RWPE2 (cell line): ENCODE results near the gene GRM8.

Source experiments
- ATAC-seq: fragments of 200-7000 bp; cut with Tn5 transposase; 3 replicates; pipeline ENCODE4 v1.9.1; 2021; ENCODE audit warnings: low read depth
- DNase-seq: peaks from one replicate; pipeline ENCODE4 v3.0.0-alpha.2; 2020; ENCODE audit warnings: low spot score
- H3K27ac ChIP-seq: fragments of 450-650 bp; 2 replicates; pipeline ENCODE4 v1.5.1; 2017; ENCODE audit warnings: mild to moderate bottlenecking; ENCODE audit not compliant: poor library complexity, severe bottlenecking
- H3K27me3 ChIP-seq: fragments of 250-450 bp; sonication (Bioruptor Pico); 2 replicates; pipeline ENCODE4 v1.5.1; 2021; ENCODE audit warnings: mild to moderate bottlenecking, moderate library complexity; ENCODE audit not compliant: insufficient read depth, poor library complexity, severe bottlenecking
- H3K36me3 ChIP-seq: fragments of 250-450 bp; sonication (Bioruptor Pico); 2 replicates; pipeline ENCODE4 v1.5.1; 2020; ENCODE audit warnings: low read depth, mild to moderate bottlenecking, moderate library complexity
- H3K4me1 ChIP-seq: fragments of 250-450 bp; sonication (Bioruptor Pico); 2 replicates; pipeline ENCODE4 v1.5.1; 2021; ENCODE audit warnings: mild to moderate bottlenecking, moderate library complexity; ENCODE audit not compliant: insufficient read depth, poor library complexity, severe bottlenecking
- H3K4me3 ChIP-seq: fragments of 250-450 bp; sonication (Bioruptor Pico); 2 replicates; pipeline ENCODE4 v1.5.1; 2021; ENCODE audit warnings: mild to moderate bottlenecking, moderate library complexity; ENCODE audit not compliant: severe bottlenecking
- H3K9me3 ChIP-seq: fragments of 250-450 bp; sonication (Bioruptor Pico); 2 replicates; pipeline ENCODE4 v1.5.1; 2021; ENCODE audit warnings: mild to moderate bottlenecking, moderate library complexity; ENCODE audit not compliant: severe bottlenecking
- CTCF ChIP-seq: fragments of 450-650 bp; IDR thresholded peaks from one replicate; pipeline ENCODE4 v1.5.1; 2017; ENCODE audit warnings: mild to moderate bottlenecking, moderate library complexity; ENCODE audit not compliant: poor library complexity, severe bottlenecking

The GRM8 gene

GRCh38 chr7:126436213-126436868 lies 816.4 kb downstream of the GRM8 start:
- no peak for TF ChIP-seq CTCF
- no peak overlapping the region for H3K4me3 ChIP-seq
- DNase-seq (no peak), ATAC-seq (no peak)
- H3K9me3 ChIP-seq, result no peaks in the 10 kb centered on the region
- peaks cover 2% of the 10 kb centered on the region for H3K27me3 ChIP-seq
- no peaks in the 10 kb centered on the region for H3K4me1 ChIP-seq
- no peak overlapping the region for H3K27ac ChIP-seq
- no peaks in the 10 kb centered on the region for H3K36me3 ChIP-seq

DNA sequence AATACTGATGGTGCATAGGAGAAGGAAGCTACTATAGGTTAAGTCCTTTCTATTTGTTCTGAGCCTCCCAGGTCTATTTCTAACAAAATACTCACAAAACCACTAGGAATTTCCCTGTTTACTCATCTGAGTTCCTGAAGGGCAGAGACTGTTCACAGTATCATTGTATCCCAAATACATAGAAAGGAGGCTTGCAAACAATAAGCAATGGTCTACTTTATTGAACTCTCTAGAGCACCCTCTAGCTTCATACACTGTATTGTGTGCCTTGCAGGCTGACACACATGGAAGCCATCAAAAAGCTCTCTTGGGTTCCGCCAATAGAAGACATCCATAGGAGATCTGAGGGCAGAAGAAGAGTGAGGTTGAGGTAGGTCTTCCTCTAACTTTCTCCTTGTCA lies 826.1 kb downstream of the GRM8 start:
- Histone ChIP-seq H3K27ac (no peak overlapping the region), H3K4me3 (no peak overlapping the region), H3K27me3 (no peaks in the 10 kb centered on the region), H3K4me1 (no peaks in the 10 kb centered on the region), H3K36me3 (no peaks in the 10 kb centered on the region), H3K9me3 (no peaks in the 10 kb centered on the region)
- DNase-seq, result no peak
- no peak for ATAC-seq
- no peak for TF ChIP-seq CTCF

- DNase-seq (no peak), ATAC-seq (no peak)
- Histone ChIP-seq H3K9me3 (no peaks in the 10 kb centered on the region), H3K36me3 (no peaks in the 10 kb centered on the region), H3K27ac (no peak overlapping the region), H3K4me1 (no peaks in the 10 kb centered on the region), H3K27me3 (no peaks in the 10 kb centered on the region), H3K4me3 (no peak overlapping the region)
- TF ChIP-seq CTCF, result no peak
These were observed 827.8 kb downstream of the GRM8 start for GRCh38 chr7:126424985-126425384.

DNA sequence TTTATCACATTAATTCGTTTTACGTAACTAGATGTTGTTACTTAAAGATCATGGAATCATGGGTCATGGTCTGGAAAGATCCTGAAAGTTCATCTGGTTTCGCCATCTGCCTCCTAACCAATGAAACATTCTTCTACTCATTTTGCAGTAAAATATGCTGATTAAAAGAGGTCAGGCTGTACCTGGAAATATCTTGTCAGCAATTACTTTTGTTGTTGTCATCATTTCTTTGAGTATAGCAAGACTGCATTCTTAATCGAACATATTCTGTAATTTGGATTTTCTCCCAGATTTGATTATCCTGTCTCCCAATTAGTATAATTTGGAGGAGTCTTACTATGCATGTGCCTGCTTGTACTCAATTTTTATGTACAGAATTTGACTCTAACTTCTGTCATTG lies 833.7 kb downstream of the GRM8 start:
- no peaks in the 10 kb centered on the region for H3K27me3 ChIP-seq
- ATAC-seq, result no peak
- H3K4me3 ChIP-seq, result no peak overlapping the region

More for the DNA sequence above, 833.7 kb downstream of the GRM8 start:
- no peaks in the 10 kb centered on the region for H3K36me3 ChIP-seq
- H3K27ac ChIP-seq, result no peak overlapping the region
- DNase-seq, result no peak
- TF ChIP-seq CTCF, result no peak
- no peaks in the 10 kb centered on the region for H3K4me1 ChIP-seq
- no peaks in the 10 kb centered on the region for H3K9me3 ChIP-seq
